Activated CD8-positive, alpha-beta memory T cell treated with anti-CD3 and anti-CD28 coated beads for 24 hours (primary cell): ENCODE data around the gene SNW1.
"Not testable (repeated sequence)": the region's sequence is repeated elsewhere in the genome, so short reads cannot be mapped to it uniquely, and the experiment has no call there.

Source experiments
- DNase-seq: peaks from one replicate; pipeline ENCODE4 v3.0.0-alpha.2; 2020

Gene SNW1

GRCh38 chr14:77747425-77747824 is 13.5 kb downstream of the SNW1 start:
- DNase-seq, result not testable (repeated sequence)

DNA sequence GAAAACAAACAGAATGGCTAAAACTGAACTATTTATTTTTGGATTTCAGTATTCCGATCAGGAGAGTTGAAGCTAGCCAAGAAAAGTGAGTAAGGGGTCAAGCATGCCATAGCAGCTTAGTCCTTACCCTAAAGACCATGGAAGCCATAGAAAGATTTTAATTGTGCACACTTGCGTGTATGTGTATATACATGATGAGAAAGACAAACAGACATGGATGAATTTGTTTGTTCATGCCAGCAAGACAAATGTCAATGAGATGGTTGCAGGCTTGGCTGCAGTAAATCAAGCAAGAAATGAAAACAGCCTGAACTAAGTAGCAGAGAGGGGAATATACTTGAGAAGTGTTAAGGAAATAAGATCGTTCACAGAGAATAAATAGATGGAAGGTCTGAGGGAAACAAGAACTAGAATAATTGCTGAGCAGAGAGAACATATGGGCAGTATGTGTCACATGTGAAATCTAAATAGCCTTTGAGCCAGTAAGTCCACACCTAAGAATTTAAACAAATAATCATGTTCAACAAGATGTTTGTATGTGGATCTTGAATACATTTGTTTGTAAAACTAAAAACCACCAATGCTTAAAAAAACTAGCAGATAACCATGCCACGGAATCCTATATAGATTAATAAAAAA is 14.8 kb downstream of the SNW1 start:
- no peak for DNase-seq

- no peak for DNase-seq
These were observed 19.5 kb downstream of the SNW1 start for GRCh38 chr14:77741438-77741837.

DNA sequence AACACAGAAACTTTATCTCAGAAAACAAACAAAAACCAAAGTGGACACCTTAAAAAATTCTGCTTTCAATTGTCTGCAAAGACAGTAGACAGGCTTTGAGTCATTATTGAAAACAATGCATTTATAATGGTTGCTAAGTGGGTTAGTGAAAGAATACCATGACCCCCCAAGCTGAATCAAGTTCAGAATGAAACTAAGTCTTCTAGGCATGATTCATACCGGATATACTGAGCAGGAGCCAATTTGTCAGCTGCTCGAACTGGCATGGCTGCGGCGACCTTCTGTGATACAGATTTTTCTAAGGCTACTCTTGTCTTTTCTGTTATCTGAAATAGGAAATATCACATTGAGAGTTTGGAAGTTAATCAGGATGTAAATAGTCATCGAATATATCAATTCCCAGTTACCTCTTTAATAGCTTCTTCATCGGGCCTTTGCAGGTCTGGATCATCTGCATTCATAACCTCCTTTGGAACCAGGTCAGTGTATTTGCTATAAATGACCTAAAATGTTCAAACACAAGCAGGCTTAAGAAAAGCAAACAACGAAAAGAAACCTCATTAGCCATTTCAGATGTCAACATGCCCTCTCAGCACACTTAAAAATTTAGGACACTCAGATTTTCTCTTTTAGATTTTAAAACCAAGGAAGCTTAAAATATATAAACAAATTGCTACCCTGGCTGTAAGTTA is 22.3 kb downstream of the SNW1 start:
- no peak for DNase-seq

GRCh38 chr14:77730976-77731497 is 29.9 kb downstream of the SNW1 start:
- no peak for DNase-seq

- no peak for DNase-seq
These were observed 38.7 kb downstream of the SNW1 start for GRCh38 chr14:77722301-77722700.

DNA sequence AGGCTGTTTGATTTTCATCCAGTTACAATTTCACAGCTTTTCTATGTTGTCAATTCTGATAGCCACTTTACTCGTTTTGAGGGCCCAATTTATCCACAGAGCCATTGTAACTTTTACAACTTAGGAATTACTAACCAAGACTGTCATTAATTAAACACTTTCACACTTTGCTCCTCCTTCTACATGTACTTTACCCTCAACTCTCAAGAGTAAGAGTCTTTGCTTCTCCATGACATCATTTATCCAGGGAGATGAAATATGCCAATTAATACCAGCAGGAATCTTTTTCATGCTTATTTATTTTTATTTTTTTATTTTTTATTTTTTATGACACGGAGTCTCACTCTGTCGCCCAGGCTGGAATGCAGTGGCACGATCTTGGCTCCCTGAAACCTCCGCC is 39.5 kb downstream of the SNW1 start:
- DNase-seq, result no peak

- no peak for DNase-seq
These were observed 43.2 kb downstream of the SNW1 start for GRCh38 chr14:77717608-77718305.

DNA sequence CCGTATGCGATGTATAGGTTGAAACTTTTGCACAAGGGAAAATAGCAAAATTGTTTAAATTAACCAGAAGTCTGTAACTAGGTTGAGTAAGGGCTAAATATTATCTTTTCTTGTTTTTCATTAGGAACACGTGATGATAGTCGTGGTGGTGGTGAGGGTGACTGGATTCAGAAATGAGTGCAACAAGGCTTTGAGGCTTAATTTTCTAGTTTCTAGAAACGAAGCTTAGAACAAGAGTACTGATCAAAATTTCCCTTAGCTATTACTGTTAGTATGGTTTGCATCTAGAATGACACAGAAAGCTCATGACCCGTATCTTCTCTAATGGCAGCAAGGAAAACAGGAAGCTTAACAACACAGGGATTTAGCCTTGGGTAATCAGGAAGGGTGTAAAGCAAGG is 46.0 kb downstream of the SNW1 start:
- DNase-seq, result no peak

DNA sequence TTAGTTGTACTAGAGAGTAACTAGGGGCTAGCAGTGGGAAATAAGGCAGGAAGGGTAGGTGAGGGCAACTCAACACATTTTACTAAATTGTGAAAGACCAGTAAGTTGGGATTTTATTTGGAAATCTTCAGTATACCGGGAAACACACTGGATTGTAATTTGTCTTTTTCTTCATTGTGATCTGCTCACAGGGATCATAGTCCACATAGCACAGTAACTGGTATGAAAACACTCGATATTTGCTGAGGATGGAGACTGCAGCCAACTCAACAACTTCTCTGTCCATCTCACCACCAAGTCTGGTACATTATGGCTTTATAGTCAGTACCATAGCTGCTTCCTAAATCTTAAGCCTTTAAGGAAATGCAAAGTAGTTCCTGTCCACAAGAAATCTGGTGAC is 50.6 kb downstream of the SNW1 start:
- DNase-seq, result no peak

DNA sequence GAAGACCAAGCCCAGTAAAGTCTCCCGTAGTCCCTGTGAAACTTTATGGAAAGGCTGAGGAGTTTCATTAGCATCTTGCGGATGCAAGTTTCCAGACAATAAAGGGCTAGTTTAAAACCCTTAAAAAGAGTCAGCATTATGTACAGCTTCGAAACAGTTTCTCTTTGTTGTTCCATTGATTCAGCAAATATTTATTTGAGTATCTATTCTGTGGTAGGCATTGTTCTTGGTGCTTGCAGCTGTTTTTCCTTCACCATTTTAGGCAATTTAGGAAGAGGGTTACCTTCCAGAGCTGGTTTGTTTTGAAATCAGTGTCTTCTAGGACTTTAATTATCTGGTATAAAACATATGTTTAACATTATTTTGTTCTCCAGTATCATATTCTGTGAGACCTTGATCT is 51.5 kb downstream of the SNW1 start:
- no peak for DNase-seq

DNA sequence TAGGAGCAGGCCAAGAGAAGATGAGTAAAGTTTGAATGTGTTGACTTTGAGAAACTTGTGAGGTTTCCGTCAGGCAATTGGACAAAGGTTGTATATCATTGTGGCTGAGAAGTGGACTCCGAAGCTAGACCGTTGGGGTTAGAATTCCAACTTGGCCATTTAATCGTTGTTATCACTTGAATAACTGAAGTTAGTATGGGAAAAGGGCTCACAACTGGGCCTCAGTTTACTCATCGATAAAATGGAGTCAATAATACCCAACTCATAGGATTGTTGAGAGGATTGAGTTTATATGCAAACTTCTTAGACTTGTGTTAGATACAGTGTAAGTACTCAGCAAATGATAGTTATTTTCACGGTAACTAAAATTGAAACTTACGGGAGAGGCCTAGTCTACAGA is 52.2 kb downstream of the SNW1 start:
- DNase-seq, result no peak

- peak; percentile 92 for DNase-seq
These were observed 53.1 kb downstream of the SNW1 start, which contains the start of the genes ALKBH1 and SLIRP for GRCh38 chr14:77707724-77708408. Gene ALKBH1 (minus strand): TSS chr14:77708023. CDS start chr14:77708004, 19 bp downstream. Gene SLIRP (plus strand): TSS chr14:77708103. CDS start chr14:77708112, 9 bp downstream.

- DNase-seq, result no peak
These were observed 53.6 kb downstream of the SNW1 start for GRCh38 chr14:77707355-77707723.

DNA sequence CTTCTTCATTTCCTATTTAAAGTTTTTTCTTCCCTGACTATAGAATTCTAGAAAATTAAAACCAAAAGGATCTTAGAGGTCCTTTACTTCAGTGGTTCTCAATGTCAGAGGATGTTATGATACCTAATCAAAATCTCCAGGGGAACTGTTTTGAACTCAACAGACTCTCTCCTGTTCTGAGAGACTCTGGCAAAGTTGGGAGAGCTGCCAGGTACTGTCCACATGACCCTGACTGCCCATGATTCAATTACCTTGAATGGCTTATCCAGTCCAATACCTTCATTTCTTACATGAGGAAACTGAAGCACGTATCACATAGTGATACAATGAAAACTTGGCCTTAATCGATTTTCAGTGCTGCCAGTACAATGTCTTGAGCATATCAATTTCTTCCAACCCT is 69.7 kb downstream of the SNW1 start:
- DNase-seq, result no peak

- no peak for DNase-seq
These were observed 78.8 kb downstream of the SNW1 start for GRCh38 chr14:77682158-77682553.

- DNase-seq, result no peak
These were observed 79.5 kb downstream of the SNW1 start for GRCh38 chr14:77681196-77682157.

GRCh38 chr14:77674931-77675330 is 86.0 kb downstream of the SNW1 start:
- DNase-seq, result no peak

DNA sequence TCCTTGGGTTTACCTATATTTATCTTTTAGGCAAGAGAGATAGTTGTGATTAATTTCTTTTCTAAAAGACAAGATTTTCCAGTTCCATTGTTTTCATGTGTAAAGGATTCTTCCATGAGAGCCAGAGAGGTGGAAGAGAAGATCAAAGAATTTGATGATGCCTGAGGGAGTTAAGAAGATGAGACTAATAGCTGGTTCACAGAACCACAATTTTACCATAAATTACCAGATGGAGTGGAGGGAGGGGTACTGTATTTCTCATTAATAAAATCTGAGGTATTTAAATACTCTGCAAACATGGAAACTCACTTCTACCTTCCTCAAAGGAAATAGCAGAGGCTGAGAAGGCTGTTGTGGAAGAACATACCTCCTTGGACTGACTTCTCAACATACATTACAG is 87.8 kb downstream of the SNW1 start:
- DNase-seq, result no peak
